Measurements from ENCODE around the gene EPHA4.

Gene EPHA4

DNA sequence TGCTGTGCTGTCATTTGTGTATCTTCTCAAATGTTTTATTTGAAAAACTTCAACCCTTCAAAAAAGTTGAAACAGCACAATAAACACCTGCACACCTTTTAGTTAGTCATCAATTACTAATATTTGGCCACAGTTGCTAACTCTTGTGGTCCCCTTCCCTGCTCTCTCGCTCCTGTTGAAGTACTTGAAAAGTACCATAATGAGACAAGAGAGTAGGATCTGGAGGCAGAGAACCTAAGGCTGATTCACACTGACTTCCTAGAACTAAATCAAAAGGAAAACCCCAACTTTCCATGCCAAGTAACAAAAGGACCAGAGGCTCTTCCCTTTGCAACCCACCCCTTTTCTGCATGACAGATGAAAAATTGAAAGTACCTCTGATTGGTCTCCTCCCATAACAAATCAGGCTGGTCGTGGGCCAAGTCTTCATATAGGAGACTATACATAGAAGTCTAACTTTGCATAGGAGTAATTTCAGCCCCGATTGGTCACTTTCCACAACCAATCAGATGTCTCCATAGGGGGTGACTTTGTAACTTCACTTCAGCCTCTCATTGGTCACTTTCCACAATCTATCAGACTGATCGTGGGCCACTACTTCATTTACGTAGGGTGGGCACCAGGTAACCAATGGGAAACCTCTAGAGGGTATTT is 179.7 kb downstream of the EPHA4 start:
- no peak for DNase-seq (ENCODE audit: low spot score)

DNA sequence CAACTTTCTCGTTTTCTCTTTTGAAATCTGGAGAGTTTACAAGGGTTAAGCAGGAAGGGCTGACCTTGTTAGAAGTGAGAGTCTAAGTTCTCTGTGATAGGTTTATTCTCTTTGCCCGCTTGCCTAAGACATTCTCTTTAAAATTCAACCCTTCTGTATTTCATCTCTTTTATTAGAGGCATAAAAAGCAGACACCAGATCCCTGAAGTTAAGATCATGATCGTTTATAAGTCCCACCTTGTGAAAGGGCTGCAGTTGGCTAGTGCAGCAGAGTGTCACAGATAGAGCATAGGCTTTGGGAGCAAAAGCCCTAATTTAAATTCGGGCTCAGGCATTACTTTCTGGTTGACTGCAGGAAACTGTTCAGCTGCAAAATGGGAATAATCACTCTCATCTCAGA is 181.2 kb downstream of the EPHA4 start:
- no peak for DNase-seq (ENCODE audit: low spot score)

DNA sequence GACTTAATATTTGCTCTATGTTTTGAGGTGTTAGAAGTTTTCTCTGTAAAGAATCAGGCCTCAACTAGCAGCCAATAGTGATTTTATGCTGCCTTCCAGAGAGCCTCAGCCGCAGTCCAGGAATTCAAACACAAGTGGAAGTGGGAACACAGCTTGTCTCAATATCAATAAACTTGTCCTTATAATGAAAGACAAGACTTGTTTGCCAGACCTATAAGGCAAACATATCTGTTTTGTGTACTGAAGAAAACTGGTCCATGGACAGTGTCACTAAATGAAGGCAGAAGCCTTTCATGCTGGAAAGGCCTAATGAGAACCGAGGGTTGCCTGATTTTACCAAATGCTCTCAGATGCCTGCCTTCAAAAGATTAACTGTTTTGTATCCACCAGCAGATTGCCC is 182.2 kb downstream of the EPHA4 start:
- no peak for DNase-seq (ENCODE audit: low spot score)

DNA sequence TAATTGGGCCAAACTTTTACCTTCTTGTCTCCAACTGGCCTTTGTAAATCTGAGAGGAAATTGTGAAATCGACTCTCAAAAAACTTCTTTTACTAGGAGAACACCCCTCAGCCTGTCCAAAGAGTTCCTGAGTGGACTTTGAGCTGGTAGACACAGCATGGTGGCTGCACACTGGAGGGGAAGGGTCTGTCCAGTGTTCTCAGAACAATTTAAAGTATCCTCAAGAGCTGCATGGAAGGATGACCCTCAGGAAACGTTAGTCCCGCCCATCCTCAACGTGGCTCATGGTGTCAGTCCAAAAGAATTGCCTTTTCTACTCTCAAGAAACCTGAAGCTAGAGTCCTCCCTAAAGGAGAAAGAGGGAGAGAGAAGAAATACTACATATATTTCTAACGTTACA is 182.7 kb downstream of the EPHA4 start:
- no peak for DNase-seq (ENCODE audit: low spot score)

- DNase-seq (ENCODE audit: low spot score), result no peak
These were observed 183.2 kb downstream of the EPHA4 start for GRCh38 chr2:221388891-221389290.

DNA sequence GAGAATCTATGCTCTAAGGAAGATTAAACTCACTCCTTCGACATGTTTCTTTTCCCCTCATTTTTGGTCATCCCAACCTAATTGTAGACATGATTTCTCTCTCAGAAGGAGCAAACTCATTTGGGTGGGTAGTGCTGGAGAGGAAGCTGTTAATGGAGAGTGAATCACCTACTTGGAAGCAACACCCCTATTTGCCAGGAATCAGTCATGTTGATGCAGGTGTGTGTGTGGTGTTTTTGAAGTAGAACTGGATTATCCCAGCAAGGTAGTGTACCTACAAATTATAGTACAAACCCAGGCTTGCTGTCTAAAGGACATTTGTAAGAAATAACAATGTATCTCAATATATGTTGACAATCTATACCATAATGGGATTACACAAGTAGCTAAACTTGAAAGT is 186.4 kb downstream of the EPHA4 start:
- DNase-seq (ENCODE audit: low spot score), result no peak

- no peak for DNase-seq (ENCODE audit: low spot score)
These were observed 190.1 kb downstream of the EPHA4 start for GRCh38 chr2:221381928-221382488.

- DNase-seq (ENCODE audit: low spot score), result no peak
These were observed 191.4 kb downstream of the EPHA4 start for GRCh38 chr2:221380686-221381085.

DNA sequence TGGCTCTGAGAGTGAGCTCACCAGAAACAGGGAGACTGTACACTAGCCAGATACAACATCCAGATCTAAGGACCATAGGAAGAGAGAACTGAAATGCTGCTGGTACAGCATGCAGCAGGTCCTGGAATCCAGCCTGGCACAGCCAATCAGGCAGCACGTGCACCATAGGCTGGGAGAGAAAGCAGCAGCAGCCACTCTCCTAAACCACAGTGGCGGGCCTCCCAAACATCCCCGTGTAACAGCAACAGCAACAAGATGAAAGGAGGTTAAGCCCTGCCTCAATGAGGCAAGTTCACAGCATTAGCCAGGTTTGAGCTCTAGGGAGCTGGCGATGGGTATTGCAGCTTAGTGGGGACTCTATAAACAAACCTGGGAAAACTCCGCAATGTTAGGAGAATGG is 192.0 kb downstream of the EPHA4 start:
- no peak for DNase-seq (ENCODE audit: low spot score)

DNA sequence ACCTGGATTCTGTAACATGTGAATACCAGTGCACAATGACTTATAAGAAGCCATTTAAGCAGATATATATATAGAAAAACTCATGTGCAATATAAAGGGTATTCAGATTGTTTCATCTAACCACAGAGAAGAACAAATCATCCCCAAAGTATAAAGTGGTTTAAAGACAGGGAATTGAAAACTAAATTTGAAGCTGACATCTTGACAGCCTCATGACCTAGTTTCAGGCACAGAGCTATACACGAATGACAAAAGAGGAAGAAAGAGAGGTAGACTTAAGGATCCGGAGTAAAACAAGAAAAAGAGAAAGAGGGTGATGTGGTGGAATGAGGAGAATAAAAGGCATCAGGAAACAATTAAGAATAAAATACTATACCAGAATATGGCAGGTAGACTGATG is 194.5 kb downstream of the EPHA4 start:
- DNase-seq (ENCODE audit: low spot score), result no peak

GRCh38 chr2:221377066-221377465 is 195.0 kb downstream of the EPHA4 start:
- no peak for DNase-seq (ENCODE audit: low spot score)

GRCh38 chr2:221374234-221374633 is 197.9 kb downstream of the EPHA4 start:
- DNase-seq (ENCODE audit: low spot score), result no peak

DNA sequence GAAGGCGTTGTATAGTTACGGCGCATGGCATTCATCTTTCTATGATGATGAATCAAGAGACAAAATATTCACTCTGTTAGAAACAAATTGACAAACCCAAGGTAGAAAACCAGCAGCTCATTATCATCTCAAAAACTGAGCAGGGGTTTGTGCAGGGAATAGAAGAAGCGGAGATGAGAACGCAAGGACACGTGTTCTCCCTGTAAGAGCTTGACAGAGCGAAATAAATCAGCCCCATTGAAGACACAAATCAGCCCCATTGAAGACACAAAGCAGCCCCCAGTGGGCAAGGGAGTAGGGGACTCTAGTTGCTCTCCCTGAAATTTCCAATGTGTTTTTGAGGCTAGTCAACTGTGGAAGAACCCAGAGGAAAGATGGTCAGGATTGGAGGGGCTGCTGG is 199.2 kb downstream of the EPHA4 start:
- DNase-seq (ENCODE audit: low spot score), result no peak

DNA sequence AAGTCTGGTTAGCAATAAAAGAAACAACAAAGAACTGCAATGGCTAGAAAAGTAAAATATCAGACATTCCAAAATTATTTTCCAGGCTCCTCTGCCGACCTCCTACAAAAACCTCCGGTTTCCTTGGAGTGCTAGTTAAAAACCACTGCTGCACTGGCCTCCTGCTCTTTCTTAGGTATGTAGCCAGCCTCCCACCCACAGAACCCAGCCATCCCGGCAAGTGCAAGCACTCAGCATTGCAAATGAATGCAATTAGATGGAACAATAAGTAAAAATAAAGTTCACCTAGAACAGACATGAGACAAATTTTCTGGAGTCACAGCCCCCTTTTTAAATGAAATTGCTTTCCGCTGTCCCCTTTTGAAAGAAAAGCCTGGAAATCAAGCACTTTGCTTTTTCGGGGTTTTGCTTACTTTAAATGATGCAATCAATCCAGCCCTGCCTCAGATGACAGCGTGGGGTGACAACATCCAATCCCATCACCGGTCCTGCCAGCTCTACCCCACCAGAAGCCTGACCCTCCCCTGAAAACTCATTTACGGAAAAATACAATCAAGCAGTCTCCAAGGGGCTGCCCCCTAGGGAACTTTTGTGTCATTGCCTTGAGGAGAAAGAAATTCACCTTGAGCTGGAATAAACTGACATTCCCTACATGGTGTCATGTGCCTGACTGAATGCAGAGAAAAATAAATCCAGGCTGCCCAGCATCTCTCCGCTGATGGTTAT is 199.8 kb downstream of the EPHA4 start:
- no peak for DNase-seq (ENCODE audit: low spot score)

DNA sequence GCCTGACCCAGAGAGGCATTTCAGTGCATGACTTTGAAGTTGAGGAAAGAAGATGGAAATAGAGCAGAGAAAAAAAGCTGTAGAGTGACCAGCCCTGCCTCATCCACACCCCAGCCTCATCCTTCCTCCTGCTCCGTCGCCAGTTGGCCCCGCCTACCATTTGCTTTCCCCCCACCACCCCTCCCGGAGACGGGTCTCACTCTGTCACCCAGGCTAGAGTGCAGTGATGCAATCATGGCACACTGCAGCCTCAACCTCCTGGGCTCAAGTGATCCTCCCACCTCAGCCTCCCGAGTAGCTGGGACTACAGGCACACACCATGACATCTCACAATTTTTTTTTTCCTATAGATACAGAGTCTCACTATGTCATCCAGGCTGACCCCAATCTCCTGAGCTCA is 200.8 kb downstream of the EPHA4 start:
- DNase-seq (ENCODE audit: low spot score), result no peak

DNA sequence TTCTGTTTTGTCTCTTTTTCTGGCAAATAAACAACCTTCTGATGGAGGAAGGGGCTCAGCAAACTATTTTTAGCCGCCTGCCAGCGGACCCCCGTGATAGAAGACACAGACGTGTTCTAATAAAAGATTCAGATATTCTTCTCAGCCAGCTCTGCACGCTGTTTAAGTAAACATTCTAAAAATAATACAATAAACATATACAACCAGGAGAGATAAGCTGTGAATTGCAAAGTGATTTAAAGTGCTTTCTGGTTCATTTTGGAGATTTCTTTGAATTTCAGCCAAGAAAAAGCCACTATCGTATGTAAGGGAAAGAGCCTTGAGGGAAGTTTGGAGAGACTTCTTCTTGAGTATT is 201.3 kb downstream of the EPHA4 start:
- no peak for DNase-seq (ENCODE audit: low spot score)

DNA sequence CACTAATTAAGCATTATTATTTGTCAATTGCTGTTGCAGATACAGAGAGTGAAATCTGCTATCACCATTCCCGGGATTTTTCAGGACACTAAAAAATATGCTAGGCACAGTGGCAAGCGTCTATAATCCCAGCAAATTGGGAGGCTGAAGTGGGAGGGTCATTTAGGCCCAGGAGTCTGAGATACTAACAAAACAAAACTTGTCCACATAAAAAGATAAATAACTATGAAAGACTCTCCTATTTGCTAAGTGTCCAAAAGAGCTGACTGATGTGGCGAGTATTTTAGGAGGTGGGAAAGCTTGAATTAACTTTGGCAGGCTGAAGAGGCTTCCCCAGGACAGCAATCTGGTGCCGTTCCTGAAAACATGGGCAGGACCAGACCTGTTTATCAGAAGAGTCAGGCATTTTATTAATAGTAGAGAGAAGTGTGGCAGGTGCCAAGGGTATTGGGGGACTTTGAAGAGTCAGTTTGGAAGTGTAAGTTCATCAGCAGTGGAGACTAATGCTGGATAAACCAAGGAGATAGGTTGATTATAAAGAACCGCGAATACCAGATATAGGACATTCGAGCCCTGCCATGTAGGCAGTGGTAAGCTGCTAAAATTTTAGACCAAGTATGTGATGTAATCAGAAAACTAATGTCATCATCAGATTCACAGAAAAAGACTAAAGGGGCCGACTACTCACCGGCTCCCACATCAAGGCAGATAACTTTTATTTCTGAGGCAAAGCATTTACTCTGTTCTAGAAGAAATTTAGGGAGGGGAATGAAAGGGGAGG is 201.8 kb downstream of the EPHA4 start:
- no peak for DNase-seq (ENCODE audit: low spot score)
